ENCODE results near the gene SMR3A.

Gene SMR3A

GRCh38 chr4:70360460-70360859, at the start of gene SMR3A:
Gene SMR3A, plus strand, starts transcription at chr4:70360760. Its CDS starts 1,356 bp downstream, at chr4:70362116.
- DNase-seq (ENCODE audit: low spot score), result no peak
- POLR2A ChIA-PET (ENCODE audit: low non-redundant PET), result no interaction called here
- CTCF ChIA-PET, result no interaction called here
- TF ChIP-seq, protein P1, sequence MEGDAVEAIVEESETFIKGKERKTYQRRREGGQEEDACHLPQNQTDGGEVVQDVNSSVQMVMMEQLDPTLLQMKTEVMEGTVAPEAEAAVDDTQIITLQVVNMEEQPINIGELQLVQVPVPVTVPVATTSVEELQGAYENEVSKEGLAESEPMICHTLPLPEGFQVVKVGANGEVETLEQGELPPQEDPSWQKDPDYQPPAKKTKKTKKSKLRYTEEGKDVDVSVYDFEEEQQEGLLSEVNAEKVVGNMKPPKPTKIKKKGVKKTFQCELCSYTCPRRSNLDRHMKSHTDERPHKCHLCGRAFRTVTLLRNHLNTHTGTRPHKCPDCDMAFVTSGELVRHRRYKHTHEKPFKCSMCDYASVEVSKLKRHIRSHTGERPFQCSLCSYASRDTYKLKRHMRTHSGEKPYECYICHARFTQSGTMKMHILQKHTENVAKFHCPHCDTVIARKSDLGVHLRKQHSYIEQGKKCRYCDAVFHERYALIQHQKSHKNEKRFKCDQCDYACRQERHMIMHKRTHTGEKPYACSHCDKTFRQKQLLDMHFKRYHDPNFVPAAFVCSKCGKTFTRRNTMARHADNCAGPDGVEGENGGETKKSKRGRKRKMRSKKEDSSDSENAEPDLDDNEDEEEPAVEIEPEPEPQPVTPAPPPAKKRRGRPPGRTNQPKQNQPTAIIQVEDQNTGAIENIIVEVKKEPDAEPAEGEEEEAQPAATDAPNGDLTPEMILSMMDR (conservative IDR thresholded peaks at IDR 0.05; ENCODE audit: low read depth), result no peak
- no peak within 1 kb of the TSS for H3K27ac ChIP-seq

DNA sequence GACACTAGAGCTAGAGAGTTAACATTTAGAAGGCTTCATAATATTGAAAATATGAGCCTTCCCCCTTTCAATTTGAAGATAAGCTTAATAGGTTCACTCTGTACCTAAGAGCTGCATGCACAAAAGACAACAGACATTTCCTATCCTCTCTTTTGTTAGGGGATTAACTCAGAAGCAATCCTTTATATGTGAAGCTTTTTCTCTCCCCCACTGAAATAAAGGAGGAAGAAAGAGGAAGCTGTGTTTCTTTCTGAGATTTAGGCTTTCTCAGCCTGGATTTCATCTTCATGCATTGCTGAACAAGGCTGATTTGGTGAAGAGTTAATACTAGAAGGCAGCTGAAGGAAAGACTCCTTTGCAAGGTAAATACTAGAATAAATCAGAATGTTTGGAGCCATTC, 46.8 kb upstream of the SMR3A start:
- TF ChIP-seq, protein P1 (conservative IDR thresholded peaks at IDR 0.05; ENCODE audit: low read depth), result no peak
- no peak overlapping the region for H3K27ac ChIP-seq
- ChIA-PET CTCF (no interaction called here), POLR2A (ENCODE audit: low non-redundant PET) (no interaction called here)
- no peak for DNase-seq (ENCODE audit: low spot score)

GRCh38 chr4:70315928-70316327, 44.6 kb upstream of the SMR3A start:
- POLR2A ChIA-PET (ENCODE audit: low non-redundant PET), result no interaction called here
- H3K27ac ChIP-seq, result no peak overlapping the region
- CTCF ChIA-PET, result interaction anchor here (0.8 kb wide), 1 partner anchor 9 kb away, joined by 3 read pairs; no protein-coding TSS in a partner anchor
- TF ChIP-seq, protein P1 (conservative IDR thresholded peaks at IDR 0.05; ENCODE audit: low read depth), result no peak
- no peak for DNase-seq (ENCODE audit: low spot score)

DNA sequence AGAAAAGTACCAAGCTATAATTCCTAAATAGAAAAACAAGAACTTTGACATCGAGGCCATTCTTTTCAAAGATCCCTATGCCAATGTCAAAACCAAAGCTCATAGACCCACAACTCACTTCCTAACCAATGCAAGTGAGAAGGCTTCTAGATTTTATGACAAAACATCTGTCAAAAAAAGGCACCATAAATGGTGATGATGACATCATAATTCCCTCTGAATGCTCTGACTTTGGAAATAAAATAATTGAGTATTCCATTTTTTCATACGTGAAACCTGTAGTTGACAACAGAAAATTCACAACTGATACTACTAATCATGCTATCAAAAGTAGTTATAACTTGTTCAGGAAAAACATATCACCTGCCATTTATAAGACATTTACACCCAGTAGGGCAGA, 34.5 kb upstream of the SMR3A start:
- H3K27ac ChIP-seq, result no peak overlapping the region
- DNase-seq (ENCODE audit: low spot score), result no peak
- CTCF ChIA-PET, result interaction anchor here (0.7 kb wide), 2 partner anchors 11 to 13 kb away, joined by 3 read pairs; no protein-coding TSS in a partner anchor
- POLR2A ChIA-PET (ENCODE audit: low non-redundant PET), result no interaction called here
- TF ChIP-seq, protein P1 (conservative IDR thresholded peaks at IDR 0.05; ENCODE audit: low read depth), result no peak

DNA sequence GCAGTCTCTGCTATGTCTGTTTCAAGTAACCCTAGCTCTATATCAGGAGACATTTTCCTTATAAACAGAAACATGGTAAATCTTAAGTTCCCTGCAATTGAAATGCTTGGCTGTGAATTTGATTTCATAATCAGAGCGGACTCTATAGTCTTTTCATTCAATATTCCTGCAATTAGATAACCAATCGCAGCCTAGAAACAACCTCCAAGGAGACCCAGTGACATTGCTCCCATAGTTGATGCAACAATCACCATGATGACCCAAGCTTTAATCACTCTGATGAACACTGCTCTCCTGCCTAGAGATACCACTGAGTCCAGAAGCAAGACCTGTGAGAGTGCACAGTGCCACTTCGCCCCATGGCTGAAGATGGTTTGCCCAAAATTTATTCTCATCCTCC, 25.9 kb upstream of the SMR3A start, which contains the start of gene CABS1:
Gene CABS1 (plus strand): TSS at position 301 of the 400 bp plus-strand sequence. CDS start 59 bp downstream, at position 360.
- ChIA-PET POLR2A (ENCODE audit: low non-redundant PET) (no interaction called here), CTCF (interaction anchor here (0.6 kb wide), 1 partner anchor 12 kb away, joined by 3 read pairs; no protein-coding TSS in a partner anchor)
- TF ChIP-seq, protein P1 (conservative IDR thresholded peaks at IDR 0.05; ENCODE audit: low read depth), result no peak
- no peak for DNase-seq (ENCODE audit: low spot score)
- H3K27ac ChIP-seq, result no peak within 1 kb of the TSS

DNA sequence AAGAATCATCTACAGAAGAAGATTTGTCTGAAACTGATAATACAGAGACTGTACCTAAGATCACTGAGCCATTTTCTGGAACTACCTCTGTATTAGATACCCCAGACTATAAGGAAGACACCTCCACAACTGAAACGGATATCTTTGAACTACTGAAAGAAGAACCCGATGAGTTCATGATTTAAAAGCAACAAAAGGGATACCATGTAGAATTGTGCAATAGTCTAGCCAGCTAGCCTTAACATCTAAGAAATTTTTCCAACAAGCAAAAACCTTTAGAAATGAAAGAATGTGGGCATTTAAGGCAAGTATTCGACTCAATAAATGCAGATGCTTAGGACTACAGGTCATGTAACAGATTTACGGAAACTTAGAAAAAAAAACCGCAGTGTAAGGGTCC, 24.5 kb upstream of the SMR3A start:
- TF ChIP-seq, protein P1 (conservative IDR thresholded peaks at IDR 0.05; ENCODE audit: low read depth), result no peak

More for the DNA sequence above, 24.5 kb upstream of the SMR3A start:
- no peak for DNase-seq (ENCODE audit: low spot score)
- no peak overlapping the region for H3K27ac ChIP-seq
- POLR2A ChIA-PET (ENCODE audit: low non-redundant PET), result no interaction called here
- CTCF ChIA-PET, result no interaction called here

Measured in RWPE1 (cell line).